DOHH2 (cell line): ENCODE measurements around the gene B3GNT2.

ENCODE experiments used
- H3F3A ChIP-seq: fragments of 200-600 bp; sonication (generic), shearing (Covaris generic); 2 replicates; pipeline ENCODE4 v1.6.0; 2016; ENCODE audit warnings: antibody characterized with exemption, mild to moderate bottlenecking; ENCODE audit not compliant: control insufficient read depth, insufficient read depth
- H3K27ac ChIP-seq: fragments of 200-600 bp; sonication (generic); 2 replicates; pipeline ENCODE4 v1.5.1; 2014; ENCODE audit warnings: low read depth, mild to moderate bottlenecking, low read length, moderate library complexity
- H3K27me3 ChIP-seq: fragments of 200-600 bp; sonication (generic); 2 replicates; pipeline ENCODE4 v1.6.1; 2014; ENCODE audit warnings: mild to moderate bottlenecking, low read length, mixed read lengths; ENCODE audit not compliant: control insufficient read depth
- H3K36me3 ChIP-seq: fragments of 200-600 bp; sonication (generic); 2 replicates; pipeline ENCODE4 v1.6.1; 2014; ENCODE audit warnings: mild to moderate bottlenecking, low read length, moderate library complexity, mixed read lengths; ENCODE audit not compliant: control insufficient read depth
- H3K4me1 ChIP-seq: fragments of 200-600 bp; sonication (generic); 2 replicates; pipeline ENCODE4 v1.6.1; 2014; ENCODE audit warnings: mild to moderate bottlenecking, low read length, mixed read lengths; ENCODE audit not compliant: control insufficient read depth
- H3K4me2 ChIP-seq: fragments of 200-600 bp; sonication (generic); 2 replicates; pipeline ENCODE4 v1.6.0; 2014; ENCODE audit warnings: mild to moderate bottlenecking, low read length, moderate library complexity
- H3K4me3 ChIP-seq: fragments of 200-600 bp; sonication (generic); 2 replicates; pipeline ENCODE4 v1.5.1; 2014; ENCODE audit warnings: mild to moderate bottlenecking, low read length, mixed read lengths
- H3K79me2 ChIP-seq: fragments of 200-600 bp; sonication (generic); 2 replicates; pipeline ENCODE4 v1.6.1; 2014; ENCODE audit warnings: mild to moderate bottlenecking, low read length, mixed read lengths; ENCODE audit not compliant: control insufficient read depth
- H3K9me2 ChIP-seq: fragments of 200-600 bp; sonication (generic); replicated peaks from 2 replicates; pipeline ENCODE4 v1.6.1; 2014; ENCODE audit warnings: mild to moderate bottlenecking, low read length, mixed read lengths; ENCODE audit not compliant: control insufficient read depth
- H3K9me3 ChIP-seq: fragments of 200-600 bp; sonication (generic); 2 replicates; pipeline ENCODE4 v1.6.1; 2014; ENCODE audit warnings: antibody characterized with exemption, low read length, mixed read lengths; ENCODE audit not compliant: control insufficient read depth, insufficient read depth
- H4K20me1 ChIP-seq: fragments of 200-600 bp; sonication (generic); 2 replicates; pipeline ENCODE4 v1.6.0; 2014; ENCODE audit warnings: low read depth, mild to moderate bottlenecking, antibody characterized with exemption, low read length, moderate library complexity; ENCODE audit not compliant: control insufficient read depth, insufficient read depth
- EZH2phosphoT487 ChIP-seq: fragments of 200-600 bp; sonication (generic); IDR thresholded peaks from 2 replicates; pipeline ENCODE4 v1.6.1; 2017; ENCODE audit warnings: borderline replicate concordance, mild to moderate bottlenecking, antibody characterized with exemption, low read length, moderate library complexity, mixed read lengths
- TF ChIP-seq, protein P1 (sequence below): fragments of 200-600 bp; sonication (generic); IDR thresholded peaks from one replicate; pipeline ENCODE4 v1.5.1; 2014; ENCODE audit warnings: antibody characterized with exemption, mild to moderate bottlenecking, low read depth, low read length; ENCODE audit not compliant: poor library complexity, severe bottlenecking

B3GNT2 gene

GRCh38 chr2:62204998-62205496 lies 9.1 kb downstream of the B3GNT2 start:
- Histone ChIP-seq H3K27ac (no peak overlapping the region), H3K9me2 (no peaks in the 10 kb centered on the region), H3K4me3 (no peak overlapping the region), H3K36me3 (peaks cover 9% of the 10 kb centered on the region; the same call in 1 of the 2 replicates), H3K4me2 (no peak overlapping the region), H3K9me3 (no peaks in the 10 kb centered on the region), H3F3A (no peaks in the 10 kb centered on the region), H3K4me1 (peaks cover 20% of the 10 kb centered on the region), H3K79me2 (peaks cover 100% of the 10 kb centered on the region), H4K20me1 (peaks cover 37% of the 10 kb centered on the region), H3K27me3 (no peaks in the 10 kb centered on the region)
- no peak for TF ChIP-seq EZH2phosphoT487
- TF ChIP-seq, protein P1, sequence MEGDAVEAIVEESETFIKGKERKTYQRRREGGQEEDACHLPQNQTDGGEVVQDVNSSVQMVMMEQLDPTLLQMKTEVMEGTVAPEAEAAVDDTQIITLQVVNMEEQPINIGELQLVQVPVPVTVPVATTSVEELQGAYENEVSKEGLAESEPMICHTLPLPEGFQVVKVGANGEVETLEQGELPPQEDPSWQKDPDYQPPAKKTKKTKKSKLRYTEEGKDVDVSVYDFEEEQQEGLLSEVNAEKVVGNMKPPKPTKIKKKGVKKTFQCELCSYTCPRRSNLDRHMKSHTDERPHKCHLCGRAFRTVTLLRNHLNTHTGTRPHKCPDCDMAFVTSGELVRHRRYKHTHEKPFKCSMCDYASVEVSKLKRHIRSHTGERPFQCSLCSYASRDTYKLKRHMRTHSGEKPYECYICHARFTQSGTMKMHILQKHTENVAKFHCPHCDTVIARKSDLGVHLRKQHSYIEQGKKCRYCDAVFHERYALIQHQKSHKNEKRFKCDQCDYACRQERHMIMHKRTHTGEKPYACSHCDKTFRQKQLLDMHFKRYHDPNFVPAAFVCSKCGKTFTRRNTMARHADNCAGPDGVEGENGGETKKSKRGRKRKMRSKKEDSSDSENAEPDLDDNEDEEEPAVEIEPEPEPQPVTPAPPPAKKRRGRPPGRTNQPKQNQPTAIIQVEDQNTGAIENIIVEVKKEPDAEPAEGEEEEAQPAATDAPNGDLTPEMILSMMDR = no peak

DNA sequence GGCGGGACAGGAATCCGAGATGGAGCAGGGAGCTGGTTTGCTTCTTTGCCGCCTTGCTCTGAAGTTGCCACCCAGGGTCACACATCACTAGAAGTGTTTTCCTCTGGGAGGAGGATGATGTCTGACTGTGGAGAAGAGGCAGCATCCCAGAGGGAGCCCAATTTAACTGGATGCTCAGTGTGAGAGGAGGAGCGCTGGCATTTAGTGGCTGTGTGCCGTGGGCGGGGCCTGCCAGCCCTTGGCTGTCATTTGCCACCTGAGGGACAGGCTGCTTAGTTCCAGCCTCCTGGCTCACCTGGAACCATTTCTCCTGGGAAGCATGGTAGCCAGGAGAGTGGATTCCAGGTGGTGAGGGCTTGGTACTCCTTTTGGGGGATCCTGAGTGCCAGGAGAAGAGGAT lies 9.6 kb downstream of the B3GNT2 start:
- Histone ChIP-seq H3K9me3 (no peaks in the 10 kb centered on the region), H3K27ac (no peak overlapping the region), H3F3A (no peaks in the 10 kb centered on the region), H3K27me3 (no peaks in the 10 kb centered on the region), H3K4me2 (no peak overlapping the region), H3K4me1 (peaks cover 15% of the 10 kb centered on the region), H3K9me2 (no peaks in the 10 kb centered on the region), H3K36me3 (peaks cover 9% of the 10 kb centered on the region; the same call in 1 of the 2 replicates), H4K20me1 (peaks cover 32% of the 10 kb centered on the region), H3K79me2 (peaks cover 100% of the 10 kb centered on the region), H3K4me3 (no peak overlapping the region)
- TF ChIP-seq, protein P1 = no peak
- TF ChIP-seq EZH2phosphoT487 = no peak

- Histone ChIP-seq H3K4me1 (peaks cover 10% of the 10 kb centered on the region), H3K36me3 (peaks cover 9% of the 10 kb centered on the region; the same call in 1 of the 2 replicates), H3K9me3 (no peaks in the 10 kb centered on the region), H3K27ac (no peak overlapping the region), H3F3A (no peaks in the 10 kb centered on the region), H4K20me1 (peaks cover 29% of the 10 kb centered on the region), H3K9me2 (no peaks in the 10 kb centered on the region), H3K79me2 (peaks cover 100% of the 10 kb centered on the region), H3K4me3 (no peak overlapping the region), H3K4me2 (no peak overlapping the region), H3K27me3 (no peaks in the 10 kb centered on the region)
- TF ChIP-seq, protein P1 = no peak
- TF ChIP-seq EZH2phosphoT487 = no peak
These were observed 10.1 kb downstream of the B3GNT2 start for GRCh38 chr2:62206024-62206423.
